Osteocyte (in vitro differentiated cells): ENCODE measurements around the gene MRTFA. TPM values are rescaled to one million over a fixed set of nuclear protein-coding genes. Genes with fewer than 3 reads are reported as not detected.

ENCODE experiments used
- DNase-seq: peaks from one replicate; pipeline ENCODE4 v3.0.0; 2021; ENCODE audit warnings: mixed read lengths; ENCODE audit not compliant: unreplicated experiment; ENCODE audit errors: extremely low spot score
- H3K27ac Mint-ChIP-seq: one replicate; pipeline ENCODE4 v1.8.0; 2021; ENCODE audit warnings: mild to moderate bottlenecking, mixed read lengths; ENCODE audit not compliant: unreplicated experiment
- H3K27me3 Mint-ChIP-seq: one replicate; pipeline ENCODE4 v1.8.0; 2021; ENCODE audit warnings: mixed read lengths; ENCODE audit not compliant: unreplicated experiment
- H3K36me3 Mint-ChIP-seq: one replicate; pipeline ENCODE4 v1.8.0; 2021; ENCODE audit warnings: mixed read lengths; ENCODE audit not compliant: unreplicated experiment
- H3K4me1 Mint-ChIP-seq: one replicate; pipeline ENCODE4 v1.8.0; 2021; ENCODE audit warnings: mixed read lengths; ENCODE audit not compliant: unreplicated experiment
- H3K4me3 Mint-ChIP-seq: one replicate; pipeline ENCODE4 v1.8.0; 2021; ENCODE audit warnings: mild to moderate bottlenecking, moderate library complexity, mixed read lengths; ENCODE audit not compliant: unreplicated experiment
- H3K9me3 Mint-ChIP-seq: one replicate; pipeline ENCODE4 v1.8.0; 2021; ENCODE audit warnings: mixed read lengths; ENCODE audit not compliant: unreplicated experiment
- total RNA-seq: library from RNA; stranded (reverse); gene quantifications from 2 replicates; pipeline ENCODE4 v1.2.1, GENCODE V29; 2021
- TF ChIP-seq, protein P1 (sequence below): fragments of 200-600 bp; sonication (generic); IDR thresholded peaks from 2 replicates; pipeline ENCODE4 v1.5.0; 2021; ENCODE audit warnings: antibody characterized with exemption, mild to moderate bottlenecking, moderate library complexity

Gene MRTFA
- total RNA-seq, 1 donor from 2014 or later = 59.0 TPM

DNA sequence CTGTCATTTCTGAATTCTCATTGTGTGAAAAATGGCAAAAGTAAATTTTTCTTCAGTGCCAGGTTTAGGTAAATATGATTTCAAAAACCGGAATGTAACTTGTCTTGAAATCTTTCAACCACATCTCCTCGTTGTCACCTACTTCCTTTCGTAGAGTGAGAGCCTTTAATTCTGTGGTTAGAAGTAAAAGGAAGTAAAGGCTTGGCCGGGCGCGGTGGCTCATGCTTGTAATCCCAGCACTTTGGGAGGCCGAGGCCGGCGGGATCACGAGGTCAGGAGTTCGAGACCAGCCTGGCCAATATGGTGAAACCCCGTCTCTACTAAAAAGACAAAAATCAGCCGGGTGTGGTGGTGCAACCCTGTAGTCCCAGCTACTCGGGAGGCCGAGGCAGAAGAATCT lies 236.4 kb downstream of the MRTFA start:
- no peaks in the 10 kb centered on the region for H3K9me3 Mint-ChIP-seq
- H3K4me1 Mint-ChIP-seq = peaks cover 18% of the 10 kb centered on the region
- no peaks in the 10 kb centered on the region for H3K27me3 Mint-ChIP-seq
- no peak for DNase-seq
- H3K27ac Mint-ChIP-seq = no peak overlapping the region
- H3K4me3 Mint-ChIP-seq = no peak overlapping the region
- H3K36me3 Mint-ChIP-seq = peaks cover 14% of the 10 kb centered on the region
- TF ChIP-seq, protein P1, sequence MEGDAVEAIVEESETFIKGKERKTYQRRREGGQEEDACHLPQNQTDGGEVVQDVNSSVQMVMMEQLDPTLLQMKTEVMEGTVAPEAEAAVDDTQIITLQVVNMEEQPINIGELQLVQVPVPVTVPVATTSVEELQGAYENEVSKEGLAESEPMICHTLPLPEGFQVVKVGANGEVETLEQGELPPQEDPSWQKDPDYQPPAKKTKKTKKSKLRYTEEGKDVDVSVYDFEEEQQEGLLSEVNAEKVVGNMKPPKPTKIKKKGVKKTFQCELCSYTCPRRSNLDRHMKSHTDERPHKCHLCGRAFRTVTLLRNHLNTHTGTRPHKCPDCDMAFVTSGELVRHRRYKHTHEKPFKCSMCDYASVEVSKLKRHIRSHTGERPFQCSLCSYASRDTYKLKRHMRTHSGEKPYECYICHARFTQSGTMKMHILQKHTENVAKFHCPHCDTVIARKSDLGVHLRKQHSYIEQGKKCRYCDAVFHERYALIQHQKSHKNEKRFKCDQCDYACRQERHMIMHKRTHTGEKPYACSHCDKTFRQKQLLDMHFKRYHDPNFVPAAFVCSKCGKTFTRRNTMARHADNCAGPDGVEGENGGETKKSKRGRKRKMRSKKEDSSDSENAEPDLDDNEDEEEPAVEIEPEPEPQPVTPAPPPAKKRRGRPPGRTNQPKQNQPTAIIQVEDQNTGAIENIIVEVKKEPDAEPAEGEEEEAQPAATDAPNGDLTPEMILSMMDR = no peak

DNA sequence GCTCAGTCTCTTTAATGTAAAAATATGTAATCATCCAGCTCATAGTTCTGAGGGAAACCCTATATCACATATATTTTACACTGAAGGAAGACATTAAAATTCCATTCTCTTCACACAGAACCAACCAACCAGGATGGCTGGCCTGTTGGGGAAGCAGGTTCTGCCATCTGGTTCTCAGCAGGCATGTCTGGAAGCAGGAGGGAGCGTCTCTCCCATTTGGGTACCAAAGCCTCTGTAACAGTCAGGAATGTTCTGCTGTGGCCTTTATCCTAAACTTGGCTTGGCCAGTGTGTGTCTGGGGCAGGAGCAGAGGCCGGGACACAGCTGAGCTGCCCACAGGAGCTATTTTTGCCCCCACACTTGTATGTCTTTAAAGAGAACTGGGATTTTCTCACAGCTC lies 236.9 kb downstream of the MRTFA start:
- H3K4me3 Mint-ChIP-seq = no peak overlapping the region
- TF ChIP-seq, protein P1 = no peak
- H3K9me3 Mint-ChIP-seq = no peaks in the 10 kb centered on the region
- H3K27me3 Mint-ChIP-seq = no peaks in the 10 kb centered on the region
- peaks cover 14% of the 10 kb centered on the region for H3K36me3 Mint-ChIP-seq
- no peak for DNase-seq
- peak overlapping the region; percentile 67 for H3K27ac Mint-ChIP-seq
- H3K4me1 Mint-ChIP-seq = peaks cover 18% of the 10 kb centered on the region

DNA sequence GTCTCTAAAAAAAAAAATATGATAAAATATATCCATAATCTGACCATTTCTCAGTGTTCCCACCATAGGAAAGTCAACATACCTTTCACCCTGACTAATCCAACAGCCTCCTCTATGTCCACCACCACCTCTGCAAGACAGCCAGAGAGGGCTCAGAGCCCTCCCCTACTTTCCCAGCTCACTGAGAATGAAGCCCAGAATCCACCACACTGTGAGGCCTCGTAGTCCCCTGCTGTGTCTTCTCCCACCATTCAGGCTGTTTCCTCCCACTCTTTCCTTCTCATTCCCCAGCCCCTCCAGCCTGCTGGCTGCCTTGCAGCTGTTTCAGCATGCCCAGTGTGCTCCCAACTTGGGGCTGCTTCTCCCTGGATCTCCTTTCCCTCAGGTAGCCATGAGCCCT lies 239.1 kb downstream of the MRTFA start:
- no peaks in the 10 kb centered on the region for H3K27me3 Mint-ChIP-seq
- TF ChIP-seq, protein P1 = no peak
- no peak for DNase-seq
- H3K9me3 Mint-ChIP-seq = no peaks in the 10 kb centered on the region
- H3K4me1 Mint-ChIP-seq = peaks cover 18% of the 10 kb centered on the region
- peak overlapping the region; percentile 36 for H3K4me3 Mint-ChIP-seq
- peaks cover 9% of the 10 kb centered on the region for H3K36me3 Mint-ChIP-seq
- peak overlapping the region; percentile 99 for H3K27ac Mint-ChIP-seq

DNA sequence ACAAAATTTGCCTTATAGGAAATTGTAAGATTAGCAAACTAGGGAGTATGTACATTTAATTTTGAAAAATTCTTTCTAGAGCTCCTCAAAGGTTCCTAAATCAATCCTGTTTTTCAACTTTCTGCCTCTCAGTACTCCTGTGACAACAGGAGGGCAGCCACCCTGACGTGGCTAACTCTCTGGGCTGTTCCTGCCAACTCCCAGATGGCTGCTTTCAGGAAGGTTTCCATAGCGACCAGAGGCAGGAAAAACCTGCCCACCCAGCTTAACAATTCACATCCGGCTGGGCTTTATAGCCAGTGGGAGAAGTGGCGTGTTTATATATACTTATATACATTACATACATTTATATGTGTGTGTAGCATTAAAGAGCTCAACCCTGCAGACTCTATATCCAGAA lies 239.6 kb downstream of the MRTFA start:
- Mint-ChIP-seq H3K27me3 (no peaks in the 10 kb centered on the region), H3K4me3 (no peak overlapping the region), H3K9me3 (no peaks in the 10 kb centered on the region), H3K27ac (peak overlapping the region; percentile 99), H3K4me1 (peaks cover 22% of the 10 kb centered on the region), H3K36me3 (peaks cover 4% of the 10 kb centered on the region)
- TF ChIP-seq, protein P1 = no peak
- DNase-seq = peak; percentile 88

DNA sequence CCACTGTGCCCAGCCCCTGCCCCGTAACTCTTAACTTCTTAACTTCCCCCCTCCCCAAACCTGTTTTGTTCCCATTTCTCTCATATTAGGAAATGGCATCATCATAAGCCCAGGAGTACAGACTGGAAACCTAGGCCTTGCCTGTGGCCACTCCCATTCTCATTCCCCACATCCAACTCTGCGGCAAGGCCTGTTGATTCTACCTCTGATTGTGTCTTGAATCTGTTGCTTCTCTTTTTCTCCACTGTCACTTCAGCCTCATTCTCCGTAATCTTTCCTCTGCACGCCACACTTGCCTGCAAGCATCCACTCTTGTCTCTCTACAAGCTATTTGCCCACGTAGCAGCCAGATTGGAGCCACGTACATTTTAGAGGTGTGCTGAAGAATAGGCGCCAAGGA lies 240.9 kb downstream of the MRTFA start:
- Mint-ChIP-seq H3K4me3 (no peak overlapping the region), H3K4me1 (peaks cover 22% of the 10 kb centered on the region), H3K27me3 (no peaks in the 10 kb centered on the region), H3K27ac (peak overlapping the region; percentile 99), H3K9me3 (no peaks in the 10 kb centered on the region), H3K36me3 (peaks cover 3% of the 10 kb centered on the region)
- TF ChIP-seq, protein P1 = no peak
- no peak for DNase-seq
